Sigmoid colon (tissue), 7 donors: ENCODE data around the gene GNGT2. TPM values are rescaled to one million over a fixed set of nuclear protein-coding genes. Genes with fewer than 3 reads are reported as not detected.

Source experiments
- DNase-seq: peaks from one replicate; pipeline ENCODE4 v3.0.0-alpha.2; 2019
- H3K27ac ChIP-seq, 4 donors: fragments of 200-600 bp; sonication (generic); one replicate each; pipeline ENCODE4 v1.5.1; 2016 to 2019; ENCODE audit warnings: mild to moderate bottlenecking in 1 of 4
- H3K27me3 ChIP-seq, 3 donors: fragments of 200-600 bp; sonication (generic); one replicate each; pipeline ENCODE4 v1.5.1; 2019; ENCODE audit warnings: mild to moderate bottlenecking in 1 of 3
- H3K36me3 ChIP-seq, 4 donors: fragments of 200-600 bp; sonication (generic); one replicate each; pipeline ENCODE4 v1.5.1; 2016 to 2019
- H3K4me1 ChIP-seq, 4 donors: fragments of 200-600 bp; sonication (generic); one replicate each; pipeline ENCODE4 v1.5.1; 2017 to 2019
- H3K4me3 ChIP-seq, 4 donors: fragments of 200-600 bp; sonication (generic); one replicate each; pipeline ENCODE4 v1.5.1; 2017 to 2019; ENCODE audit warnings: mild to moderate bottlenecking in 2 of 4, moderate library complexity in 1 of 4
- H3K9me3 ChIP-seq, 4 donors: fragments of 200-600 bp in 3 of 4; sonication (generic) in 3 of 4; one replicate each; pipeline versions ENCODE4 v1.5.1 to v1.6.1; 2013 to 2019
- EP300 ChIP-seq, 4 donors: sonication (generic); formaldehyde crosslinking; IDR thresholded peaks; one replicate each; pipeline ENCODE4 v1.6.1; 2017; ENCODE audit warnings: antibody characterized with exemption in 4 of 4
- POLR2A ChIP-seq, 2 donors: fragments of 450-650 bp; IDR thresholded peaks; one replicate each; pipeline ENCODE4 v1.6.1; 2016; ENCODE audit warnings: antibody characterized with exemption in 2 of 2, mild to moderate bottlenecking in 2 of 2, moderate library complexity in 2 of 2
- POLR2AphosphoS5 ChIP-seq, 4 donors: sonication (generic); formaldehyde crosslinking; IDR thresholded peaks; one replicate each; pipeline ENCODE4 v1.6.1; 2017; ENCODE audit warnings: antibody characterized with exemption in 4 of 4
- WGBS, 2 donors: extraction: QIAGEN DNeasy Blood & Tissue Kit; methylation state at CpG; one replicate each; pipeline ENCODE4 v1.1.7; 2013; 5-methylcytosine and 5-hydroxymethylcytosine counted together
- intact Hi-C: fragments of 100-400 bp; cut with DNase I; formaldehyde crosslinking; loops from one replicate; pipeline ENCODE4 v1.15.1; 2023
- polyA plus RNA-seq, 3 donors: library from polyadenylated mRNA; stranded (reverse); fragments of 200-250 nt; gene quantifications; one replicate each; pipeline ENCODE4 v1.2.3, GENCODE V29; 2013
- total RNA-seq, 4 donors: library from RNA; depleted of rRNA; stranded (reverse); fragments of >200 nt; gene quantifications; one replicate each; pipeline ENCODE4 v1.1.0, GENCODE V29; 2016
- TF ChIP-seq, protein P1 (sequence below), 4 experiments: fragments of 450-650 bp in 3 of 4; fragments of 200-600 bp in 1 of 4; IDR thresholded peaks; one replicate each; pipeline ENCODE4 v1.5.1; 2016 to 2019; ENCODE audit warnings: antibody characterized with exemption in 4 of 4, mild to moderate bottlenecking in 3 of 4, moderate library complexity in 2 of 4
- donor health status: healthy with polysubstance abuse.
- donor health status: Bipolar disorder and iron deficiency.
- donor health status: healthy.

GNGT2 gene
- total and polyA plus RNA-seq, 7 donors: 1.6 to 11.0 (median 4.2) TPM

DNA sequence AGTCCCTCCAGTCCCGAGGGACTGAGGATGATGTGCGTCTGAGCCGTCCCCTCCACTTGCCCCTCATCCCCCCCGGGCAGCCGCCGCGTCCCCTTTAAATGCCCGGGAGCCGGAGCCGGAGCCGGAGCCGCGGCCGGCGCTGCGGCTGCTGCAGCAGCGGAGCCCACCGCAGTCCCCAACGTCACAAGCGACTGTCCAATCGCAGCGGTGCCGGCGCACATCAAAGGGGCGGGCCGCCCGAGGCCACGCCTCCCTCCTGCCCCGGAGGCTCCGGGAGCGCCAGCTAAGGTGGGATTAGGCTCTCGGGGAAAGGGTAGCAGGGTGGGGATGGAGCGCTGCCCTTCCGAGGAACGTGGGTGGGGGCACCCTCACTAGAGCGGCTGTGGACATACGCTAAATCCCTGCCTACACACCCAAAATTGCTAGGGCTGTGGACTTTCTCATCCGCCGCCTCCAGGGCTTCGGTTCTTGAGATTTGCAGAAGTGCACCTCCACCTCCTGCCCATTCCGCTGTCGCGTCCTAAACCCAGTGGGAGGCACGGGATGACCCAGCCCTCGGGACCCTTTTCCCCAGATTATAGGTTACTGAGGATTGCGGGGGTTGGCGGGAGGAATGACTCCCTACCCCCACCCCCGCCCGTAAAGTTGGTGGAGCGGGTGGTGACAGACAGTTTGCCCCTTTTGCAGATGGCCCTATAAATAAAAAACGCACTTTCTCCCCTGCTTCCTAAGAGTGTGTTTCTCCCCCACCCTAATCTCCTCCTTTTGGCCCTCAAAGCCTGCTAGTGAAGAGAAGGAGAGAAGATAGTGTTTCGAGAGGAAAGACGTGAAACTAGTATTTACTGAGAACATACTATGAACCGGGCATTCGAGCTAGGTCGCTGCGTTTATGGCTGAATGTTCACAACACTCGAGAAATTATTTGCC, 20.5 kb upstream of the GNGT2 start, which contains the start of gene PHOSPHO1:
Gene PHOSPHO1 (minus strand): TSS at position 152 of the 927 bp plus-strand sequence. CDS start 4,096 bp downstream, outside the sequence.
- TF ChIP-seq, protein P1, sequence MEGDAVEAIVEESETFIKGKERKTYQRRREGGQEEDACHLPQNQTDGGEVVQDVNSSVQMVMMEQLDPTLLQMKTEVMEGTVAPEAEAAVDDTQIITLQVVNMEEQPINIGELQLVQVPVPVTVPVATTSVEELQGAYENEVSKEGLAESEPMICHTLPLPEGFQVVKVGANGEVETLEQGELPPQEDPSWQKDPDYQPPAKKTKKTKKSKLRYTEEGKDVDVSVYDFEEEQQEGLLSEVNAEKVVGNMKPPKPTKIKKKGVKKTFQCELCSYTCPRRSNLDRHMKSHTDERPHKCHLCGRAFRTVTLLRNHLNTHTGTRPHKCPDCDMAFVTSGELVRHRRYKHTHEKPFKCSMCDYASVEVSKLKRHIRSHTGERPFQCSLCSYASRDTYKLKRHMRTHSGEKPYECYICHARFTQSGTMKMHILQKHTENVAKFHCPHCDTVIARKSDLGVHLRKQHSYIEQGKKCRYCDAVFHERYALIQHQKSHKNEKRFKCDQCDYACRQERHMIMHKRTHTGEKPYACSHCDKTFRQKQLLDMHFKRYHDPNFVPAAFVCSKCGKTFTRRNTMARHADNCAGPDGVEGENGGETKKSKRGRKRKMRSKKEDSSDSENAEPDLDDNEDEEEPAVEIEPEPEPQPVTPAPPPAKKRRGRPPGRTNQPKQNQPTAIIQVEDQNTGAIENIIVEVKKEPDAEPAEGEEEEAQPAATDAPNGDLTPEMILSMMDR (IDR thresholded peaks at IDR 0.05): no peak
- TF ChIP-seq POLR2AphosphoS5 (IDR thresholded peaks at IDR 0.05): peak in 2 of 4 donors; percentile 15 to 68
- intact Hi-C loops: no loop called here
- Histone ChIP-seq H3K4me3 (peak within 1 kb of the TSS; percentile 39 to 68 (median 56)), H3K9me3 (no peaks in the 10 kb centered on the region), H3K27me3 (peaks cover 0 to 23% (median 11%) of the 10 kb centered on the region in 3 donors), H3K4me1 (peaks cover 0 to 20% (median 16%) of the 10 kb centered on the region in 4 donors), H3K27ac (peak within 1 kb of the TSS in 1 of 4 donors; percentile 45), H3K36me3 (no peaks in the 10 kb centered on the region)
- 1 to 4% methylated on average over 58 of the region's 58 CpGs for WGBS, 2 donors
- peak; percentile 91 for DNase-seq

DNA sequence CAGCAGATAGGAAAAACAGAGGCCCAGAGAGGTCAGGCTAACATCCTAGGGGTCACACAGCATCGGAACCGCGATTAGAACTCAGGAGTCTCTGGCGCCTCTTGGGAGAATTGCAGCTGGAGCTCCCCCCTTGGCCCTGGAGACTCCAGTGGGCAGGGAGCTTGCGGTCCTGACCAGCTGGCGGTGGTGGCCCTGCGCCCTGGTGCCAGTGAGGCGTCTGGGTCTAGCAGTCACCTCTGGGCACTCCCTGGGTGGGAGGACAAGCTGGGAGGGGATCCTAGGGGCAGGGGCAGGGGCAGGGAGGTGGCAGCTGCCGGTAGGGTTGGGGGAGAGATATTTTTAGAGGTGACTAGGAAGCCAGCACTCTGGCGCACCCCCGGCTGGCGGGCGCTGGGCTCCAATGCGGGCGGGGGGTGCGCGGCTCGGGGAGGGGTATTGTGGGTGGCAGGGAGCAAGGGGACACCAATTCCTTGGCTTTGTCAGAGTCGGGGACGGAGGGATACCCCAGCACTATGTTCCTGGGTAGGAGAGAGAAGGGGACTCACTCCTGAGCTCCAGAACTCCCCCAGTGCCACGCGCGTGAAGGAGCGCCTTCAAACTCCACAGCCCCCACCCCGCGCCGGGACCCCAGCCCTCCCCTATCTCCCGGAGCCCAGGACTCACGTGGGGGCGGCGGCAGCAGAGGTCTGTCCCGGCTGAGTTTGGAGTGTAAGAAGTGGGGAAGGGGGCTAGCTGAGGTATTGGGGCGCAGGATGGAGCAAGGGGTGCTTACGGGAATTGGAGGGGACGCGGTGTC, 19.6 kb upstream of the GNGT2 start:
- WGBS, 2 donors: 10 to 11% methylated on average over 36 of the region's 36 CpGs
- H3K4me1 ChIP-seq: peaks cover 0 to 20% (median 16%) of the 10 kb centered on the region in 4 donors
- no peaks in the 10 kb centered on the region for H3K9me3 ChIP-seq
- H3K27ac ChIP-seq: peak overlapping the region in 1 of 4 donors; percentile 45
- TF ChIP-seq EP300 (IDR thresholded peaks at IDR 0.05) (no peak), POLR2A (IDR thresholded peaks at IDR 0.05) (no peak), POLR2AphosphoS5 (IDR thresholded peaks at IDR 0.05) (no peak)
- TF ChIP-seq, protein P1 (IDR thresholded peaks at IDR 0.05): no peak
- no peak for DNase-seq
- intact Hi-C loops: loop anchor here (5.0 kb wide), 1 partner anchor 38 kb away; no protein-coding TSS in a partner anchor
- H3K36me3 ChIP-seq: no peaks in the 10 kb centered on the region
- H3K27me3 ChIP-seq: peaks cover 5 to 32% (median 20%) of the 10 kb centered on the region in 3 donors
- peak overlapping the region; percentile 39 to 68 (median 56) for H3K4me3 ChIP-seq

DNA sequence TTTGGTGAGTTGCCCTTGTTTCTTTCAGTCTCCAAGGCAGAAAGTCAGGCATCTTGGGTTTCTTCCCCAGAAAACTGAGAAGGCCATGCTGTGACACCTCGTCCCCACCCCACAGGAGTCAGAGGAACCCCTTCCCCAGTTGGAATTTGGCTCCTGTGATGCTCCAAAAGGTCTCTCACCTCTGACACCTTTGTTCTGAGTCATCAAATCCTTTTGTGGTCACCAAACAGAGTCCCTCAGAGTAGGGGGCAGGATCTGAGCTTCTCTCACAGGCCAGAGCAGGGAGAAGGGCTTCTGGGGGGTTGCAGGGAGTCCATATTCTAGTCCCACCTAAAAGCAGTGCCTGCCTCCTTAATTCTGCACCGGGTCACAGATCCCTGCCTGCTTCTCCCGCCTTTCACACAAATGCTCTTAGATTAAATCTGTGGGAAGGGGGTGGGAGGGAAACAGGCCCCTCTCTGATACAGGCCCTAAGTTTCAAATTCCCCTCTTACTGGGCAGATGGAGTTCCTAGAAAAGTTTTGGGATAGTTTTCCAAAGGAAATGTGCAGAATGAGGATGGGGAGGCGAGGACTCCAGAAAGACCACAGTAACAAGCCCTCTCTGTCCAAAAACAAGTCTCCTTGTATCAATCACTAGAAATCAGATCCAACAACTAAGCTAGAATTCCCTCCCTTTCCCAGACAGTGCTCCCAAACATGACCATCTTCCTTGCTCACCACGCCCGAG, 18.9 kb upstream of the GNGT2 start:
- no peaks in the 10 kb centered on the region for H3K9me3 ChIP-seq
- H3K4me1 ChIP-seq: peaks cover 0 to 27% (median 24%) of the 10 kb centered on the region in 4 donors
- no peak for DNase-seq
- intact Hi-C loops: loop anchor here (5.0 kb wide), 1 partner anchor 37 kb away; no protein-coding TSS in a partner anchor
- no peak overlapping the region for H3K27ac ChIP-seq
- peaks cover 12 to 39% (median 28%) of the 10 kb centered on the region in 3 donors for H3K27me3 ChIP-seq
- H3K4me3 ChIP-seq: peak overlapping the region in 2 of 4 donors; percentile 65 to 68
- TF ChIP-seq POLR2AphosphoS5 (IDR thresholded peaks at IDR 0.05): no peak
- TF ChIP-seq POLR2A (IDR thresholded peaks at IDR 0.05): no peak
- TF ChIP-seq EP300 (IDR thresholded peaks at IDR 0.05): no peak
- TF ChIP-seq, protein P1 (IDR thresholded peaks at IDR 0.05): no peak
- 68 to 76% methylated on average over 6 of the region's 6 CpGs for WGBS, 2 donors
- no peaks in the 10 kb centered on the region for H3K36me3 ChIP-seq
